ENCODE results near the gene FICD.

- TF ChIP-seq POLR2A (IDR thresholded peaks at IDR 0.05) = no peak
- TF ChIP-seq CTCF (IDR thresholded peaks at IDR 0.05) = no peak
Observed at GRCh38 chr12:108518716-108519496, 3.8 kb downstream of the FICD start.
